ENCODE results near the gene RNF151.

DNA sequence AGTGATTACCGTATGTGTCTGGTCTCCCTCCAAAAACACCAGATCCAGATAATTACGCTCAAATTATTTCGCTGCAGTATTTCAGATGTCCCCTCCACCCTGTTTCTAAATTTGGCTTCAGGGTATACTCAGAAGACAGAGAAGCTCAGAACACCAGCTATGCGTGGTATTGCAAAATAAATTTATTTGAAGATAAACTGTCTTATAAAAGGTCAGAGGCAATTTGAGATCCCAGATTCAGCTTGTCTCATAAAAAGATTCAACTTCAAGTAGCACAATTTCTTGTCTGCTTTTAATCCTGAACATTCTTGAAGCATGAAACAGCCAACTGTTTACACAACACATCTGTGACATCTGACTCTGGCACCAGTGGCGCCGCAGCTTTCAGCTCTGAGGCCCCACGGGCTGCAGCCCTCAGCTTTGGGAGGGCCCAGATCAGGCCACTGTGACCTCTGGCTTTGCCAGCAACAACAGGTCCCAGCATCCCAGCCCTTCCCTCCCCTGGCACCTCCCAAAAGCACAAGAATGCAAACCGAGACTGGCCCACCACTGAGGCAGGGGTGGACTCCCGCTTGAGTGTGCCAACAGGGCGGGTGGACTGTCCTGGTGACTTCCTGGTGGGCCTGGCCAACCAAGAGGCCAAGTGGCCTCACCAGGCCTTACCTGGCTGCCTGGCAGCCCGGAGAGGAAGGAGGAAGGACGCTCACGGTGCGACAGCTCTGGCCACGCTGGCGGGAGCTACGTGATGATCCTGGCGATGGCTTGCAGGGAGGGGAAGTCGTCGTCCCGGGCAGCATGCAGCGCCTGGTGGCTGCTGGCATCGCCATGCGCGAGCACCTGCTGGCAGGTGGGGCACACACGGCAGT lies 31.1 kb downstream of the RNF151 start:
- TF ChIP-seq ZNF302 (CRISPR knock-in tag; IDR thresholded peaks at IDR 0.05) (no peak), REST (IDR thresholded peaks at IDR 0.05) (no peak), POLR2A (IDR thresholded peaks at IDR 0.05; ENCODE audit: low read length) (no peak), CHD2 (IDR thresholded peaks at IDR 0.05; ENCODE audit: low read length, partially characterized antibody) (no peak), EP300 (IDR thresholded peaks at IDR 0.05) (no peak)
- TF ChIP-seq, protein P1, sequence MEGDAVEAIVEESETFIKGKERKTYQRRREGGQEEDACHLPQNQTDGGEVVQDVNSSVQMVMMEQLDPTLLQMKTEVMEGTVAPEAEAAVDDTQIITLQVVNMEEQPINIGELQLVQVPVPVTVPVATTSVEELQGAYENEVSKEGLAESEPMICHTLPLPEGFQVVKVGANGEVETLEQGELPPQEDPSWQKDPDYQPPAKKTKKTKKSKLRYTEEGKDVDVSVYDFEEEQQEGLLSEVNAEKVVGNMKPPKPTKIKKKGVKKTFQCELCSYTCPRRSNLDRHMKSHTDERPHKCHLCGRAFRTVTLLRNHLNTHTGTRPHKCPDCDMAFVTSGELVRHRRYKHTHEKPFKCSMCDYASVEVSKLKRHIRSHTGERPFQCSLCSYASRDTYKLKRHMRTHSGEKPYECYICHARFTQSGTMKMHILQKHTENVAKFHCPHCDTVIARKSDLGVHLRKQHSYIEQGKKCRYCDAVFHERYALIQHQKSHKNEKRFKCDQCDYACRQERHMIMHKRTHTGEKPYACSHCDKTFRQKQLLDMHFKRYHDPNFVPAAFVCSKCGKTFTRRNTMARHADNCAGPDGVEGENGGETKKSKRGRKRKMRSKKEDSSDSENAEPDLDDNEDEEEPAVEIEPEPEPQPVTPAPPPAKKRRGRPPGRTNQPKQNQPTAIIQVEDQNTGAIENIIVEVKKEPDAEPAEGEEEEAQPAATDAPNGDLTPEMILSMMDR (IDR thresholded peaks at IDR 0.05): no peak

All from A549 (cell line).